ENCODE measurements around the gene BAZ2A.

GRCh38 chr12:56602239-56602638 is 27.9 kb downstream of the BAZ2A start:
- no peak for TF ChIP-seq CTCF (IDR thresholded peaks at IDR 0.05)
- TF ChIP-seq POLR2A (IDR thresholded peaks at IDR 0.05) = no peak
- TF ChIP-seq EP300 (IDR thresholded peaks at IDR 0.05) = no peak
